Measurements from ENCODE around the gene KYNU.

- TF ChIP-seq, protein P1, sequence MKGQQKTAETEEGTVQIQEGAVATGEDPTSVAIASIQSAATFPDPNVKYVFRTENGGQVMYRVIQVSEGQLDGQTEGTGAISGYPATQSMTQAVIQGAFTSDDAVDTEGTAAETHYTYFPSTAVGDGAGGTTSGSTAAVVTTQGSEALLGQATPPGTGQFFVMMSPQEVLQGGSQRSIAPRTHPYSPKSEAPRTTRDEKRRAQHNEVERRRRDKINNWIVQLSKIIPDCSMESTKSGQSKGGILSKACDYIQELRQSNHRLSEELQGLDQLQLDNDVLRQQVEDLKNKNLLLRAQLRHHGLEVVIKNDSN (CRISPR knock-in tag; IDR thresholded peaks at IDR 0.05): no peak
- TF ChIP-seq EZH2 (IDR thresholded peaks at IDR 0.05; ENCODE audit: borderline replicate concordance, low read depth, low read length): no peak
- TF ChIP-seq HNRNPH1 (optimal IDR thresholded peaks at IDR 0.05; ENCODE audit: low read depth, low read length): no peak
- no peak for TF ChIP-seq ZNF707 (CRISPR knock-in tag; conservative IDR thresholded peaks at IDR 0.05)
- no peak for TF ChIP-seq BCLAF1 (IDR thresholded peaks at IDR 0.05; ENCODE audit: borderline replicate concordance in 1 of 2, control insufficient read depth in 1 of 2, low read depth in 2 of 2, low read length in 1 of 2)
- TF ChIP-seq, protein P2, sequence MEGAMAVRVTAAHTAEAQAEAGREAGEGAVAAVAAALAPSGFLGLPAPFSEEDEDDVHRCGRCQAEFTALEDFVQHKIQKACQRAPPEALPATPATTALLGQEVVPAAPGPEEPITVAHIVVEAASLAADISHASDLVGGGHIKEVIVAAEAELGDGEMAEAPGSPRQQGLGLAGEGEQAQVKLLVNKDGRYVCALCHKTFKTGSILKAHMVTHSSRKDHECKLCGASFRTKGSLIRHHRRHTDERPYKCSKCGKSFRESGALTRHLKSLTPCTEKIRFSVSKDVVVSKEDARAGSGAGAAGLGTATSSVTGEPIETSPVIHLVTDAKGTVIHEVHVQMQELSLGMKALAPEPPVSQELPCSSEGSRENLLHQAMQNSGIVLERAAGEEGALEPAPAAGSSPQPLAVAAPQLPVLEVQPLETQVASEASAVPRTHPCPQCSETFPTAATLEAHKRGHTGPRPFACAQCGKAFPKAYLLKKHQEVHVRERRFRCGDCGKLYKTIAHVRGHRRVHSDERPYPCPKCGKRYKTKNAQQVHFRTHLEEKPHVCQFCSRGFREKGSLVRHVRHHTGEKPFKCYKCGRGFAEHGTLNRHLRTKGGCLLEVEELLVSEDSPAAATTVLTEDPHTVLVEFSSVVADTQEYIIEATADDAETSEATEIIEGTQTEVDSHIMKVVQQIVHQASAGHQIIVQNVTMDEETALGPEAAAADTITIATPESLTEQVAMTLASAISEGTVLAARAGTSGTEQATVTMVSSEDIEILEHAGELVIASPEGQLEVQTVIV (CRISPR knock-in tag; IDR thresholded peaks at IDR 0.05; ENCODE audit: borderline replicate concordance): no peak
- TF ChIP-seq MXI1 (IDR thresholded peaks at IDR 0.05; ENCODE audit: low read depth, low read length): no peak
- no peak for TF ChIP-seq AFF4 (CRISPR knock-in tag; IDR thresholded peaks at IDR 0.05)
- TF ChIP-seq BRCA1 (IDR thresholded peaks at IDR 0.05): no peak
- no peak for TF ChIP-seq BRCA1 (CRISPR knock-in tag; IDR thresholded peaks at IDR 0.05)
- no peak for TF ChIP-seq CREM (IDR thresholded peaks at IDR 0.05; ENCODE audit: low read depth)
- TF ChIP-seq JUND (IDR thresholded peaks at IDR 0.05; ENCODE audit: borderline replicate concordance, low read depth, low read length): no peak
- TF ChIP-seq JUND (tag; IDR thresholded peaks at IDR 0.05; ENCODE audit: borderline replicate concordance, low read depth, low read length): no peak
- TF ChIP-seq, protein P3, sequence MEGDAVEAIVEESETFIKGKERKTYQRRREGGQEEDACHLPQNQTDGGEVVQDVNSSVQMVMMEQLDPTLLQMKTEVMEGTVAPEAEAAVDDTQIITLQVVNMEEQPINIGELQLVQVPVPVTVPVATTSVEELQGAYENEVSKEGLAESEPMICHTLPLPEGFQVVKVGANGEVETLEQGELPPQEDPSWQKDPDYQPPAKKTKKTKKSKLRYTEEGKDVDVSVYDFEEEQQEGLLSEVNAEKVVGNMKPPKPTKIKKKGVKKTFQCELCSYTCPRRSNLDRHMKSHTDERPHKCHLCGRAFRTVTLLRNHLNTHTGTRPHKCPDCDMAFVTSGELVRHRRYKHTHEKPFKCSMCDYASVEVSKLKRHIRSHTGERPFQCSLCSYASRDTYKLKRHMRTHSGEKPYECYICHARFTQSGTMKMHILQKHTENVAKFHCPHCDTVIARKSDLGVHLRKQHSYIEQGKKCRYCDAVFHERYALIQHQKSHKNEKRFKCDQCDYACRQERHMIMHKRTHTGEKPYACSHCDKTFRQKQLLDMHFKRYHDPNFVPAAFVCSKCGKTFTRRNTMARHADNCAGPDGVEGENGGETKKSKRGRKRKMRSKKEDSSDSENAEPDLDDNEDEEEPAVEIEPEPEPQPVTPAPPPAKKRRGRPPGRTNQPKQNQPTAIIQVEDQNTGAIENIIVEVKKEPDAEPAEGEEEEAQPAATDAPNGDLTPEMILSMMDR (IDR thresholded peaks at IDR 0.05 in 2 of 3, conservative IDR thresholded peaks at IDR 0.05 in 1 of 3; ENCODE audit: insufficient read depth in 2 of 3, low read depth in 1 of 3, low read length in 3 of 3): no peak
- TF ChIP-seq TAF15 (IDR thresholded peaks at IDR 0.05; ENCODE audit: low read depth, low read length): no peak
These were observed 115.4 kb downstream of the KYNU start for GRCh38 chr2:142992840-142993239.

Measured in K562 (cell line).